ENCODE results near the gene COX4I2.

- TF ChIP-seq CTCF (IDR thresholded peaks at IDR 0.05) (no peak), EZH2 (IDR thresholded peaks at IDR 0.05; ENCODE audit: borderline replicate concordance, insufficient read depth, low read depth, low read length, poor library complexity, severe bottlenecking) (no peak)
Observed at GRCh38 chr20:31654534-31654933, 16.8 kb downstream of the COX4I2 start.
